Activated T-helper 17 cell treated with anti-CD3 and anti-CD28 coated beads, Interleukin-2, amount 50 U/mL, for 72 hours (primary cell): ENCODE measurements around the gene TTYH1. TPM values are rescaled to one million over a fixed set of nuclear protein-coding genes. Genes with fewer than 3 reads are reported as not detected.
A peak's percentile ranks its signal among the peaks of the same experiment; 100 is the strongest.
"Not testable (repeated sequence)": the region's sequence is repeated elsewhere in the genome, so short reads cannot be mapped to it uniquely, and the experiment has no call there.

Source experiments
- ATAC-seq: fragments of 150-1000 bp; cut with Tn5 transposase; replicated peaks from 2 replicates; pipeline ENCODE4 v1.10.0; 2021; ENCODE audit warnings: mild to moderate bottlenecking, moderate library complexity
- H3K27ac Mint-ChIP-seq: one replicate; pipeline ENCODE4 v1.8.0; 2022; ENCODE audit warnings: mixed read lengths
- H3K27me3 Mint-ChIP-seq: one replicate; pipeline ENCODE4 v1.8.0; 2022; ENCODE audit warnings: mixed read lengths
- H3K36me3 Mint-ChIP-seq: one replicate; pipeline ENCODE4 v1.8.0; 2022; ENCODE audit warnings: low read depth, mild to moderate bottlenecking, mixed read lengths
- H3K4me1 Mint-ChIP-seq: one replicate; pipeline ENCODE4 v1.8.0; 2022; ENCODE audit warnings: mixed read lengths
- H3K4me3 Mint-ChIP-seq: one replicate; pipeline ENCODE4 v1.8.0; 2022; ENCODE audit warnings: mild to moderate bottlenecking, mixed read lengths
- H3K9me3 Mint-ChIP-seq: one replicate; pipeline ENCODE4 v1.8.0; 2022; ENCODE audit warnings: mixed read lengths
- total RNA-seq, 2 donors: library from RNA; stranded (reverse); gene quantifications; one replicate each; pipeline ENCODE4 v1.2.3, GENCODE V29; 2022

The TTYH1 gene
- total RNA-seq, 2 donors from 2014 or later = 0.40 TPM; not detected in 1

DNA sequence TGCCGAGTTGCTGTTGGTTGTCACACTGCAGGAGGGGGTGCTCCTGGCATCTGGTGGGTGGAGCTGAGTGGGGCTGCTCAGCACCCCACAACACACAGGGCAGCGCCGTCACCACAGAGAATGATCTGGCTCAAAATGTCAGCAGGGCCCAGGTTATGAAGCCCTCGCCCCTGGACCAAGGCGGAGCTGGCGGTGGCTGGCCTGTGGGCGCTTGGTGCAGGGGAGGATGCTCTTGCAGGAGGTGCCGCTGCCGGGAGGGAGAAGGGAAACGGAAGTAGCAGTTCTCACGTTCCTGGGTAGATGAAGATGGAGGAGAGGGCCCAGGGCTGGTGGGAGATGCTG, 19.6 kb downstream of the TTYH1 start:
- no peak for ATAC-seq
- Mint-ChIP-seq H3K4me1 (peaks cover 24% of the 10 kb centered on the region), H3K27me3 (peaks cover 6% of the 10 kb centered on the region), H3K4me3 (no peak overlapping the region), H3K36me3 (no peaks in the 10 kb centered on the region), H3K9me3 (no peaks in the 10 kb centered on the region), H3K27ac (peak overlapping the region; percentile 63)

DNA sequence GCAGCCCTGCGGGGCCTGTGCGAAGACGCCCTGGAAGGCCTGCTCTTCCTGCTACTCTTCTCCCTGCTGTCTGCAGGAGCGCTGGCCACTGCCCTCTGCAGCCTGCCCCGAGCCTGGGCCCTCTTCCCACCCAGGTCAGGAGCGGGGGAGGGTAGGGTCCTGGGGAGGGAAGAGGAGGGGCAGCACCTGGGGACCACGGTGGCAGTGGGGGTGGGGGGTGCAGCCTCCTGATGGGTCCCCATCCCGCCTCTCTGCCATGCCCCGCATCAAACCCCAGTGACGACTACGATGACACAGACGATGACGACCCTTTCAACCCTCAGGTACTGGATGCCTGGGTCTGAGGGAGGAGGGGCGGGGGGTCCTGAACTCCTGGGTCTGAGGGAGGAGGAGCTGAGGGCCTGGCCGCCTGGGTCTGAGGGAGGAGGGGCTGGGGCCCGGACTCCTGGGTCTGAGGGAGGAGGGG, 20.3 kb downstream of the TTYH1 start:
- H3K4me3 Mint-ChIP-seq = no peak overlapping the region
- no peaks in the 10 kb centered on the region for H3K9me3 Mint-ChIP-seq
- H3K36me3 Mint-ChIP-seq = no peaks in the 10 kb centered on the region
- peaks cover 6% of the 10 kb centered on the region for H3K27me3 Mint-ChIP-seq
- H3K4me1 Mint-ChIP-seq = peaks cover 24% of the 10 kb centered on the region
- no peak overlapping the region for H3K27ac Mint-ChIP-seq
- no peak for ATAC-seq

DNA sequence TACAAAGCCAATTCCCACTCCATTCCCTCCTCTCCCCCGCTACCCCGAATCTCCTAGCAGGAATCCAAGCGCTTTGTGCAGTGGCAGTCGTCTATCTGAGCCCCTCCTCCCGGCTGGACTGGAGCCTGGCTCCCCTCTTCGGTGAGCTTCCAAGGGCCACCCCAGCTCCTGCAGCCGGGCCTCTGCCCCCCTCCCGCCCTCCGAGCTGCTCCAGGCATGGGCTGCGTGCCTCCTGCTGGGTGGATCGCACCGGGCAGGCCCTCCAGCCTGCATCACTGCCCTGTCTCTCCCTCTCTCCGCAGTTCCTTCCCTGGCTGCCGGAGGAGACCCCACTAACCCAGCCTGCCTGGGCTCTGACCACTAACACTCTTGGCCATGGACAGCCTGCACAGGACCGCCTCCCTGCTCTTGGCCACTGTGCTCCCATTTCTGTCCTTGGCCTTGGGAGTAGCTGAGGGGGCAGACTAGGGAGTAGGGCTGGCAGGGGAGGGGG, 20.8 kb downstream of the TTYH1 start:
- no peak for ATAC-seq
- Mint-ChIP-seq H3K27me3 (peaks cover 5% of the 10 kb centered on the region), H3K9me3 (no peaks in the 10 kb centered on the region), H3K36me3 (no peaks in the 10 kb centered on the region), H3K4me1 (peaks cover 22% of the 10 kb centered on the region), H3K27ac (no peak overlapping the region), H3K4me3 (no peak overlapping the region)

DNA sequence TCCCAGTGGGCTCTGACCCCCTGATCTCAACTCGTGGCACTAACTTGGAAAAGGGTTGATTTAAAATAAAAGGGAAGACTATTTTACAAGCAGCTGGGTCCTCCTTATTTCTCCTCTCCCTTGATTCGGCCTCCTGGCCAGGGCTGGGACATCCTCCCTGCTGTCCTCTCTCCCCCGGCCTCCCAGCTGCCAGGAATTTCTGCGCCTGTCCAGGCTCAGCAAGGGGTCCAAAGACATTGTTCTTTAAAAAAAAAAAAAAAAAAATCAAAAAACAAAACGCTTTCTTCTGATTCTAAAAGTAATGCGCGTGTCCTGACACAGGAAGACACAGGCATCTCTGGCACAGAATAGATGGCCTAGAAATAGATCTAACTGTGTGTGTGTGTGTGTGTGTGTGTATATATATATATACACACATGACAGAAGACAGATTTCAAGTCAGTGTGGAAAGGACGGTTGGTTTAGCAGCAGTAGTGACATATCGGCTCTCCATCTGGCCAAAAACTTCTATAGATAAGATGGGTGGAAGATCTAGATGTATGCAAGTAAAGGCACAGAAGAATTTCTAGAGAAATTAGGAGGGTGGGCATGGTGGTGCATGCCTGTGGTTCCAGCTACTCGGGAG, 21.5 kb downstream of the TTYH1 start:
- peaks cover 18% of the 10 kb centered on the region for H3K4me1 Mint-ChIP-seq
- no peak overlapping the region for H3K27ac Mint-ChIP-seq
- no peaks in the 10 kb centered on the region for H3K9me3 Mint-ChIP-seq
- no peak for ATAC-seq
- no peaks in the 10 kb centered on the region for H3K27me3 Mint-ChIP-seq
- peaks cover under 1% of the 10 kb centered on the region for H3K36me3 Mint-ChIP-seq
- H3K4me3 Mint-ChIP-seq = no peak overlapping the region

DNA sequence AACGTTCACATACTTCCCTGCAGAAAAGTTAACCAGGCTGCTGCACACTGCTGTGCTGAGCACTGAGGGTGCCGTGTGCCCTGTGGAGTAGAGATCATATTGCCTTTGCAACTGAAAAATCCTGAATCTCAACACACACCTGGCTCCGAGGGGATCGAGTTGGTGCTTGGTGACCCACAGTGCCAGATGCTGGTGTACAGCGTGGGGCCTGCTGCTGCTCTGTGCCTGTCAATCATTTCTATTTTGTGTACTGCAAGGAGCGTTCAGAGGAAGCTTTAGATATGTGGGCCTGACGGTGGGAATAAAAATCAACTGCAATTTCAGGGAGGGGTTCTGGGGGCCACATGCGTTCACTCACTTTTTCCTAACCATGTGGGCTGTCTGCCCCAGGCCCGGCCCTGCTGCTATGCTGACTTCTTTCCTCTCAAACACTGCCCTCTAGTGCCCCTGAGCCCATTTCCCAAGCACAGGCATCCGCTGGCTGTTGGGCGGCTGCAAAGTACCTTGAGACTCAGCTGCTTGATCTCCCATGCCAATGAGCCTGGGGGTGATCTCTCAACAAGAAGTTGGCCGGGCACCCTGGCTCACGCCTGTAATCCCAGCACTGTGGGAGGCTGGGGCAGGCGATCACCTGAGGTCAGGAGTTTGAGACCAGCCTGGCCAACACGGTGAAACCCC, 24.0 kb downstream of the TTYH1 start:
- Mint-ChIP-seq H3K4me1 (peaks cover 18% of the 10 kb centered on the region), H3K9me3 (no peaks in the 10 kb centered on the region), H3K27ac (no peak overlapping the region), H3K36me3 (peaks cover 23% of the 10 kb centered on the region), H3K4me3 (no peak overlapping the region), H3K27me3 (no peaks in the 10 kb centered on the region)
- peak; percentile 29 for ATAC-seq

DNA sequence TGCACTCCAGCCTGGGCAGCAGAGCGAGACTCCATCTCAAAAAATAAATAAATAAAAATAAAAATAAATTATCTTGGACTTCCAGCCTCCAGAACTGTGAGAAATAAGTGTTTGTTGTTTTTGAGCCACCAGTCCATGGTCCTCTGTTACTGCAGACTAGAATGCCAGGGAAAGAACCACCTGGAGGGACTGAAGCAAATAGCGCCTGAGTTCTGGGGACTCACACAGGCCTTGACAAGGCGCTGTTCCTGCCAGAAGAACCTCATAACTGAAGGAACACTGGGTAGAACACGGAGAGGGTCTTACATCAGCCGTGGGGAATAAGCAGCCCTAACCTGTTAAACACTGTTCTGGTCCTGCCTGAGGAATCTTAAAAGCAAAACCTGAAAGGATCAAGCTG, 25.4 kb downstream of the TTYH1 start:
- no peaks in the 10 kb centered on the region for H3K27me3 Mint-ChIP-seq
- ATAC-seq = no peak
- H3K27ac Mint-ChIP-seq = no peak overlapping the region
- H3K4me3 Mint-ChIP-seq = no peak overlapping the region
- peaks cover 36% of the 10 kb centered on the region for H3K36me3 Mint-ChIP-seq
- H3K4me1 Mint-ChIP-seq = peaks cover 9% of the 10 kb centered on the region
- no peaks in the 10 kb centered on the region for H3K9me3 Mint-ChIP-seq

DNA sequence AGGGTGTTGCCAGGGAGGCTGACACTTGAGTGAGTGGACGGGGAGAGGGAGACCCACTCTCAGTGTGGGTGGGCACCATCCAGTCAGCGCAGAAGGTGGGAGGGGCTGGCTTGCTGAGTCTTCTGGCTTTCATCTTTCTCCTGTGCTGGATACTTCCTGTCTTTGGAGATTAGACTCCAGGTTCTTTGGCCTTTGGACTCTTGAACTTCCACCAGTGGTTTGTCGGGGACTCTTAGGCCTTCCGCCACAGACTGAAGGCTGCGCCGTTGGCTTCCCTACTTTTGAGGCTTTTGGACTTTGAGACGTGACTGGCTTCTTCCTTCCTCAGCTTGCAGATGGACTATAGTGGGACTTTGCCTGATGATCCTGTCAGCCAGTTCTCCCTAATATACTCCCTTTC, 29.5 kb downstream of the TTYH1 start:
- H3K4me3 Mint-ChIP-seq = no peak overlapping the region
- peaks cover 7% of the 10 kb centered on the region for H3K4me1 Mint-ChIP-seq
- no peak for ATAC-seq
- H3K9me3 Mint-ChIP-seq = no peaks in the 10 kb centered on the region
- H3K27me3 Mint-ChIP-seq = no peaks in the 10 kb centered on the region
- peaks cover 67% of the 10 kb centered on the region for H3K36me3 Mint-ChIP-seq
- H3K27ac Mint-ChIP-seq = no peak overlapping the region

DNA sequence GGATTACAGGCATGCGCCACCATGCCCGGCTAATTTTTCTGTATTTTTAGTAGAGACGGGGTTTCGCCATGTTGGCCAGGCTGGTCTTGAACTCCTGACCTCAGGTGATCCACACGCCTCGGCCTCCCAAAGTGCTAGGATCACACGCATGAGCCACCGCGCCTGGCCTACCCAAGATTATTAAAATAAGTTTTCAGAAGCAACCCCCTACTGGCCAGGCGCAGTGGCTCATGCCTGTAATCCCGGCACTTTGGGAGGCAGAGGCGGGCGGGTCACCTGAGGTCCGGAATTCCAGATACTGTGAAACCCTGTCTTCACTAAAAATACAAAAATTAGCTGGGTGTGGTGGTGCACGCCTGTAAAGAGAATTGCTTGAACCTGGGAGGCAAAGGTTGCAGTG, 31.1 kb downstream of the TTYH1 start:
- ATAC-seq, H3K4me3 Mint-ChIP-seq, H3K27me3 Mint-ChIP-seq, H3K27ac Mint-ChIP-seq, H3K9me3 Mint-ChIP-seq: not testable (repeated sequence)
- Mint-ChIP-seq H3K4me1 (peaks cover 20% of the 10 kb centered on the region), H3K36me3 (peaks cover 83% of the 10 kb centered on the region)

DNA sequence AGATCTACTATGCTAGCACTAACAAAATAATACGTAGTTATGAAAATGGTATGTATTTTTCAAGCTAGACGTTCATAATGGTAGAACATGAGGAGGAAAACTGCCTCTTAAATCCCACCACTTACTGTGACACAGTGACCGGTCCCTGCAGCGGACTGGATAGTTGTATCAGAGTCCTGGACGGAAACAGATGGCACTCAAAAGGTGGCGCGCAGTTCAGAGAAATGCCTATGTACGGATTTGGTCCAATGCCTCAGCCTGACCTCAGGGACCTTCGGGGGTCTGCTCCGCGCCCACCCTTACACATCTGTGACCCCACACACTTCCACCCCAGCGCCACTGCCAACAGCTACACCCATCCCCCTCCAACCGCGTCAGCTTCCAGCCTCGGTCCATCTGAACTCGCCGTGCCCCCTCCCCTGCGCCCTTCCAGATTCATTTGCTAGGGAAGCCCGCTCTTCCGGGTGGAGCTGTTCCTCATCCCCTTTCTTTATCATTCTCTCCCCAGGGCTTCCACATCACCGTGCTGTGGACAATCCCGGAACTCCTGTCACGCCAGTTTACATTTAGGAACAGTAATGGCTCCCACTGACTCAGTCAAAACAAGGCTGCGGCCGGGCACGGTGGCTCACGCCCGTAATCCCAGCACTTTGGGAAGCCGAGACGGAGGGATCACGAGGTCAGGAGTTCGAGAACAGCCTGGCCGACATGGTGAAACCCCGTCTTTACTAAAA, 32.9 kb downstream of the TTYH1 start:
- peak overlapping the region; percentile 99 for H3K27ac Mint-ChIP-seq
- no peaks in the 10 kb centered on the region for H3K27me3 Mint-ChIP-seq
- peaks cover 87% of the 10 kb centered on the region for H3K36me3 Mint-ChIP-seq
- H3K9me3 Mint-ChIP-seq = no peaks in the 10 kb centered on the region
- peaks cover 24% of the 10 kb centered on the region for H3K4me1 Mint-ChIP-seq
- peak; percentile 44 for ATAC-seq
- H3K4me3 Mint-ChIP-seq = peak overlapping the region; percentile 99

DNA sequence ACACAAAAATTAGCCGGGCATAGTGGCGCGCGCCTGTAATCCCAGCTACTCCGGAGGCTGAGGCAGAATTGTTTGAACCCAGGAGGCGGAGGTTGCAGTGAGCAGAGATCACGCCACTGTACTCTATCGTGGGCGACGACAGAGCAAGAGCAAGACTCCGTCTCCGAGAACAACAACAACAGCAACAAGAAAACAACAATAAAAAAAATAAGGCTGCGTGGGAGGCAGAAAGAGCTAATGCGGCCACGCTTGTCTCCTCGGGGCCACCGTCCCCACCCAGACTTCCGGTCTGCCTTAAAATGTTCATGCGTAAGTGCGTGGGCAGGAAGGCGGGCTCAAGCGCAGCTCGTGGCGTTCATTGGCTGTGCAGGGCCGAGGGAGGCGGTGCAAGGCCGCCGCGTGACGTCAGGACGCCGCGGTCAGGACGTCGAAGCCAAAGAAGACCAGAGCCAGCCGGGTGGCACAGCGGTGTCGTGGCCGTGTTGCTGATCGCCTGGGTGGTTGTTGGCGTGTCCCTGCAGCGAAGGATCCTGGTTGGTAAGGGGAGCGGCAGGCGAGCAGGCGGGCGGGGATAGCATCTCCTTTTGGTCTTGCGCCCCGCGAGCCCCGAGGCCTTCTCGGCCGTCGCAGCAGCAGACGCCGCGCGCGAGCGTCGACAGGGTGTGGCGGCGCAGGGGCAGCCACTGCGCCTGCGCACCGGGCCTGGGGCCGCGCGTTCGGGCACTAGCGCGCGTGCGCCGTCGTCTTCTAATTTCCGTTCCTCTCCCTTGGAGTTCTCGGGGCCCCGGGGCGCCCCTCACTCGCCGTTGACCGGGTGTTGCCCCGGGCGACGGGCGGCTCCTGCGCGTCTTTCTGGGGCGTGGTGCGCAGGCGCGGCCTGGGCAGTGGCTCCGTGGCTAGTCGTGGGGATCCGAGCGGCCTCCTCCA, 33.8 kb downstream of the TTYH1 start, which contains the start of gene LENG8:
LENG8 (plus strand) TSS at position 426 of the 927 bp plus-strand sequence. CDS start 2,146 bp downstream, outside the sequence.
- Mint-ChIP-seq H3K4me3 (peak within 1 kb of the TSS; percentile 99), H3K4me1 (peaks cover 26% of the 10 kb centered on the region), H3K9me3 (no peaks in the 10 kb centered on the region), H3K27ac (peak within 1 kb of the TSS; percentile 99), H3K36me3 (peaks cover 90% of the 10 kb centered on the region), H3K27me3 (no peaks in the 10 kb centered on the region)
- peak; percentile 93 for ATAC-seq

DNA sequence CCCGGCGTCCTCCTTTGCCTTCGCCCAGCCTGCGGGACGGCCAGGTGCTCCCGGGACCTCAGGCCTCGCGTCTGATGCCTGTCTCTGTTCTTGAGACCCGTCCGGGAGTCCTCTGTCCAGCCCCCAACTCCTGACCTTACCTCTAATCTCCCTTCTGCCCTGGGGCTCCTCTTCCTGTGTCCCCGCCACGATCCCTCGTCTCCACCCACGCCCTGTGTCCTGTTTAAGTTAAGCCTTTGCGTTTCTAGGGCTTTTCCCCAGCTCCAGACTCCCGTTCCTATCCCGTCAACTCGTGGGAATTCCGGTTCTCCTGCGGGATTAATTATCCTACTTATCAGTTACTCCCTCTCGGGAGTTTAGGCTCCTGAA, 34.4 kb downstream of the TTYH1 start:
- no peak for ATAC-seq
- Mint-ChIP-seq H3K36me3 (peaks cover 87% of the 10 kb centered on the region), H3K9me3 (no peaks in the 10 kb centered on the region)

DNA sequence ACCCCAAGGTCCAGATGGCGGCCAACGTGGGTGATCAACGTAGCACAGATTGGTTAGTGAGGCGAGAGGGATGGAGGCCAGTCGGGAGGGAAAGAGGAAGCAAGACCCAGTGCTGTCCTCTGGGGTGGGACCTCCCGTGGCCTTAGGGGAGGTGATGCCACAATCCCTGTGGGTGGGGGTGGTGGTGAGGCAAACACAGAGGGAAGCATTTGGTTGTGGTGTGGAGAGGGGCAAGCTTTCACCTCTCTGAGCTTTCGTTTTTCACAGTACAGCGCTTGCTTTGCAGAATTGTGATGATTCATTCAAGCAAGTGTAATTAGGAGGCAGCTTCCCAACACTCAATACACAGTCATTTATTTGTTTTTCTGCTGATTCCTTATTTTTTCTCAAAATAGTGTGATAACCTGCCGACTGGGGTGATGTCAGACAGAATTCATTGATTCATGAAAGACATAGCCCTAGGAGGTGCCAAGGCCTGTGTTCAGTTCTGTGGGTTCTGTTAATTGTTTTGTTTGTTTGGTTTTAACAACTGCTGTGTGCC, 36.1 kb downstream of the TTYH1 start:
- Mint-ChIP-seq H3K4me3 (peak overlapping the region; percentile 99), H3K27ac (peak overlapping the region; percentile 99), H3K4me1 (peaks cover 26% of the 10 kb centered on the region), H3K27me3 (no peaks in the 10 kb centered on the region), H3K36me3 (peaks cover 91% of the 10 kb centered on the region), H3K9me3 (no peaks in the 10 kb centered on the region)
- no peak for ATAC-seq

More for the DNA sequence above, 34.4 kb downstream of the TTYH1 start:
- H3K27ac Mint-ChIP-seq = peak overlapping the region; percentile 99
- H3K27me3 Mint-ChIP-seq = no peaks in the 10 kb centered on the region
- peak overlapping the region; percentile 99 for H3K4me3 Mint-ChIP-seq
- peaks cover 26% of the 10 kb centered on the region for H3K4me1 Mint-ChIP-seq

DNA sequence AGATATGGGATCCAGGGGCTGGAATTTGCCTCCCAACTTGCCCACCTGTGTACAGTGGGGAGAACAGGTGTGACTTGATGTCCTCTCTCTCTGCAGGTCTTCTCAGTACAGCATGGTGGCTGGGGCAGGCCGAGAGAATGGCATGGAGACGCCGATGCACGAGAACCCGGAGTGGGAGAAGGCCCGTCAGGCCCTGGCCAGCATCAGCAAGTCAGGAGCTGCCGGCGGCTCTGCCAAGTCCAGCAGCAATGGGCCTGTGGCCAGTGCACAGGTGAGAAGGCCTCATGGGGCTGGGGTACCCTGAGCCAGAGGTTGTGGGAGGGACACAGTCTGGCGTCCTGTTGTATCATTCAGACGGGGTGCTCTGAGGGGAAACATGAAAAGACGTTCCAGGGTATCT, 36.7 kb downstream of the TTYH1 start:
- Mint-ChIP-seq H3K9me3 (no peaks in the 10 kb centered on the region), H3K27ac (peak overlapping the region; percentile 99), H3K4me3 (peak overlapping the region; percentile 99), H3K36me3 (peaks cover 94% of the 10 kb centered on the region), H3K4me1 (peaks cover 26% of the 10 kb centered on the region), H3K27me3 (no peaks in the 10 kb centered on the region)
- ATAC-seq = no peak

DNA sequence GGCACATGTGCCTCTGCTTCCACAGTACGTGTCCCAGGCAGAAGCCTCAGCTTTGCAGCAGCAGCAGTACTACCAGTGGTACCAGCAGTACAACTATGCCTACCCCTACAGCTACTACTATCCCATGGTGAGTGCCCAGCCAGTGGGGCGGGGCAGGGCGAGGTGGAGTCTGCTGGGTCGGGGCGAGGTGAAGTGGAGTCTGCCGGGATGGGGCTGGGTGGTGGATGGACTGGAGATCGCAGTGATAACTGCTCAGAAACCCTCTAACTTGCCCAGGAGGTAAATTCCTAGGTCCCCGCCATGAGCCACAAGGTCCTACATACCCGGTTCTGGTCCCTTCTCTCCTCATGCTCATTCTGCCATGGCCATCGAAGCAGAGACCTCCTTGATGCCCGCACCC, 37.4 kb downstream of the TTYH1 start:
- no peak overlapping the region for H3K27ac Mint-ChIP-seq
- ATAC-seq = no peak
- peaks cover 97% of the 10 kb centered on the region for H3K36me3 Mint-ChIP-seq
- H3K9me3 Mint-ChIP-seq = no peaks in the 10 kb centered on the region
- no peaks in the 10 kb centered on the region for H3K27me3 Mint-ChIP-seq
- peaks cover 26% of the 10 kb centered on the region for H3K4me1 Mint-ChIP-seq
- peak overlapping the region; percentile 5 for H3K4me3 Mint-ChIP-seq
